Measurements from ENCODE around the gene SPOCK3.

SPOCK3 gene

GRCh38 chr4:167079762-167080161, 154.5 kb downstream of the SPOCK3 start:
- Mint-ChIP-seq H3K36me3 (ENCODE audit: low read depth) (no peaks in the 10 kb centered on the region), H3K27me3 (ENCODE audit: low read depth) (no peaks in the 10 kb centered on the region), H3K4me3 (no peak overlapping the region), H3K4me1 (no peaks in the 10 kb centered on the region), H3K27ac (peak overlapping the region in 2 of 3 experiments; percentile 20 to 40), H3K9me3 (no peaks in the 10 kb centered on the region)
- TF ChIP-seq, protein P1, sequence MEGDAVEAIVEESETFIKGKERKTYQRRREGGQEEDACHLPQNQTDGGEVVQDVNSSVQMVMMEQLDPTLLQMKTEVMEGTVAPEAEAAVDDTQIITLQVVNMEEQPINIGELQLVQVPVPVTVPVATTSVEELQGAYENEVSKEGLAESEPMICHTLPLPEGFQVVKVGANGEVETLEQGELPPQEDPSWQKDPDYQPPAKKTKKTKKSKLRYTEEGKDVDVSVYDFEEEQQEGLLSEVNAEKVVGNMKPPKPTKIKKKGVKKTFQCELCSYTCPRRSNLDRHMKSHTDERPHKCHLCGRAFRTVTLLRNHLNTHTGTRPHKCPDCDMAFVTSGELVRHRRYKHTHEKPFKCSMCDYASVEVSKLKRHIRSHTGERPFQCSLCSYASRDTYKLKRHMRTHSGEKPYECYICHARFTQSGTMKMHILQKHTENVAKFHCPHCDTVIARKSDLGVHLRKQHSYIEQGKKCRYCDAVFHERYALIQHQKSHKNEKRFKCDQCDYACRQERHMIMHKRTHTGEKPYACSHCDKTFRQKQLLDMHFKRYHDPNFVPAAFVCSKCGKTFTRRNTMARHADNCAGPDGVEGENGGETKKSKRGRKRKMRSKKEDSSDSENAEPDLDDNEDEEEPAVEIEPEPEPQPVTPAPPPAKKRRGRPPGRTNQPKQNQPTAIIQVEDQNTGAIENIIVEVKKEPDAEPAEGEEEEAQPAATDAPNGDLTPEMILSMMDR (IDR thresholded peaks at IDR 0.05; ENCODE audit: unreplicated experiment in 3 of 3): no peak

- Mint-ChIP-seq H3K27me3 (ENCODE audit: low read depth) (no peaks in the 10 kb centered on the region), H3K9me3 (peaks cover 9% of the 10 kb centered on the region), H3K36me3 (ENCODE audit: low read depth) (peaks cover 5% of the 10 kb centered on the region), H3K4me3 (no peak overlapping the region), H3K27ac (peak overlapping the region in 1 of 3 experiments; percentile 14), H3K4me1 (no peaks in the 10 kb centered on the region)
- TF ChIP-seq, protein P1 (IDR thresholded peaks at IDR 0.05; ENCODE audit: unreplicated experiment in 3 of 3): no peak
Measured at GRCh38 chr4:167052631-167053091, 181.6 kb downstream of the SPOCK3 start.

DNA sequence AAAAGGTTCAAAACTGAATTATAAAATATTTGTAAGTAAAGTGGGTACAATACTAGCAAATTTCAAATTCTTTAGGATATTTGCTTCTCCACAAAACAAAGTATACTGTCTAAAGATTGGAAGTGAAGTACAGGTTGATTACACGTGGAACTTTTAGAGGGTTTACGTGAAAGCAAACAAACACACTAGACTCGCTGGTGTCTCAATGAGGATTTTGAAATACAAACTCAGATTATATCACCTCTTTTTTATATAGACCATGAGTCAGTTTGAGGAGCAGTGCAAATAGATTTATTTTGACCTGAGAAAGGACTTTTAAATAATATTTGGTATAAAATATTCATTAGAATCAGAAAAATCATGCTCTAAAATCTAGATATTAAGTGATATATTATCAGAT, 185.0 kb downstream of the SPOCK3 start:
- Mint-ChIP-seq H3K4me1 (no peaks in the 10 kb centered on the region), H3K27me3 (ENCODE audit: low read depth) (no peaks in the 10 kb centered on the region), H3K9me3 (no peaks in the 10 kb centered on the region), H3K36me3 (ENCODE audit: low read depth) (peaks cover 5% of the 10 kb centered on the region), H3K27ac (no peak overlapping the region), H3K4me3 (no peak overlapping the region)
- TF ChIP-seq, protein P1 (IDR thresholded peaks at IDR 0.05; ENCODE audit: unreplicated experiment in 3 of 3): no peak

DNA sequence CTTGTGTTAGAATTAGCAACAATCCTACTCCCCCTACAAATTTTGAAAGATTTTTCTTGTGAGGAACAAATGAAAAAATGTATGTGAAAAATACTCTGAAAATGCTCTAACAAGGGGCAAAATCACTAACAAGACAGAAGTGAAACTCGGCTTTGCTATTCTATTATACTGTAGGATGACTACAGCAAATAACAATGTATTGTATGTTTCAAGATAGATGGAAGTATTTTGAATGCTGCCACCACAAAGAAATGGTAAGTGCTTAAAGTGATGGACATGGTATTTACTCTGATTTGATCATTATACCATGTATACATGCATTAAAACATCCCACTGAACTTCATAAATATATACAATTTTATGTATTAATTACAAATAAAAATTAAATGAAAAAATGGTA, 192.8 kb downstream of the SPOCK3 start:
- Mint-ChIP-seq H3K4me1 (no peaks in the 10 kb centered on the region), H3K36me3 (ENCODE audit: low read depth) (peaks cover 3% of the 10 kb centered on the region), H3K27ac (no peak overlapping the region), H3K27me3 (ENCODE audit: low read depth) (no peaks in the 10 kb centered on the region), H3K9me3 (no peaks in the 10 kb centered on the region), H3K4me3 (no peak overlapping the region)
- TF ChIP-seq, protein P1 (IDR thresholded peaks at IDR 0.05; ENCODE audit: unreplicated experiment in 3 of 3): no peak

DNA sequence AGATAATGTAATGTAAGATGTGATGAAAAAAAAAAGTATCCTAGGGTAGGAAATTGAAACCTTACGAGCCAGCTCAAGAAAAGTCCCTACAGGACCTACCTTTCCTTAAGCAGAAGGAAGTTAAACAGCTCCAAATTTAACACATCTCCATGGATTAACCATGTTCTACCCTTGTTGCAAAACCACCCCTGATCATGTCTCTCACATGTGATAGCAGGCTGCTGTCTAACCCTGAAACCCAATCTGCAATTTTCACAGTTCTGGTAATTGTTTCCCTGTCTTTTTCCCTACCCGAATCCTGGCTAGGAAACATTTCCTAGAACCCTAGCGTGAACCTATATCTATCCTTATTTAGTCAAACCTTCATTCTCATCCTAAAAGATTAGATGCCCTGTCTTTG, 198.9 kb downstream of the SPOCK3 start:
- Mint-ChIP-seq H3K27me3 (ENCODE audit: low read depth) (no peaks in the 10 kb centered on the region), H3K27ac (no peak overlapping the region), H3K4me1 (no peaks in the 10 kb centered on the region), H3K9me3 (no peaks in the 10 kb centered on the region), H3K4me3 (no peak overlapping the region), H3K36me3 (ENCODE audit: low read depth) (no peaks in the 10 kb centered on the region)
- TF ChIP-seq, protein P1 (IDR thresholded peaks at IDR 0.05; ENCODE audit: unreplicated experiment in 3 of 3): no peak

DNA sequence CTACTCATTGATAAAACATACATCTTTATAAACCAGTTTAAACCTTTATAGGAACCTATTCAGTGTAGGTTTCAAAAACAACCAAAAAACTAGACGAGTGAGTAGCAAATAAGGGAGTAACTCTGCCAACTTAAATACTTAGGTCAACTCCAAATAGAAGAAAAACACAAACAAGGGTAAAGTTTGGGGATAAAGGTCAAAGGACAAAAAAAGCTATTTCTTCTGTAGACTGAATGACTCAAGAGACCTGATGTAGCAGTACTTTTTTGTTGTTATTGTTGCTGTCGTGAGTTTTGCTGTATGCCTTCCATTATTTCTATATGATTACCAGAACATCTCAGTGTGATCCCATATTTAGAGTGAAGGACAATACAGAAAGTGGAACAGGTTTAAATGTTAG, 199.3 kb downstream of the SPOCK3 start:
- Mint-ChIP-seq H3K27me3 (ENCODE audit: low read depth) (no peaks in the 10 kb centered on the region), H3K36me3 (ENCODE audit: low read depth) (no peaks in the 10 kb centered on the region), H3K9me3 (no peaks in the 10 kb centered on the region), H3K27ac (no peak overlapping the region), H3K4me3 (no peak overlapping the region), H3K4me1 (no peaks in the 10 kb centered on the region)
- TF ChIP-seq, protein P1 (IDR thresholded peaks at IDR 0.05; ENCODE audit: unreplicated experiment in 3 of 3): no peak

All from nephron (organoid).